Activated CD8-positive, alpha-beta memory T cell treated with anti-CD3 and anti-CD28 coated beads, Interleukin-2, amount 10 ng/mL, durations not matched to agents 7 days and 5 days (primary cell): ENCODE results near the gene PRKD1. TPM values are rescaled to one million over a fixed set of nuclear protein-coding genes. Genes with fewer than 3 reads are reported as not detected.
"Not testable (repeated sequence)": the region's sequence is repeated elsewhere in the genome, so short reads cannot be mapped to it uniquely, and the experiment has no call there.

Source experiments
- ATAC-seq: fragments of 150-1000 bp; cut with Tn5 transposase; one replicate; pipeline ENCODE4 v1.10.0; 2021; ENCODE audit warnings: moderate library complexity
- CTCF ChIA-PET: fragments of 350-600 bp; sonication (Branson Sonifier 250); formaldehyde crosslinking; loops from one replicate; lab custom pipeline; 2021; ENCODE audit warnings: antibody characterized with exemption; lab: Charles Lee
- DNase-seq: peaks from one replicate; pipeline ENCODE4 v3.0.0-alpha.2; 2020
- H3K27ac Mint-ChIP-seq: one replicate; pipeline ENCODE4 v1.8.0; 2021; ENCODE audit warnings: mild to moderate bottlenecking, mixed read lengths
- H3K27me3 Mint-ChIP-seq: one replicate; pipeline ENCODE4 v1.8.0; 2021; ENCODE audit warnings: mixed read lengths
- H3K36me3 Mint-ChIP-seq: one replicate; pipeline ENCODE4 v1.8.0; 2021; ENCODE audit warnings: mild to moderate bottlenecking, mixed read lengths
- H3K4me1 Mint-ChIP-seq: one replicate; pipeline ENCODE4 v1.8.0; 2021; ENCODE audit warnings: mixed read lengths
- H3K4me3 Mint-ChIP-seq: one replicate; pipeline ENCODE4 v1.8.0; 2021; ENCODE audit warnings: mild to moderate bottlenecking, moderate library complexity, mixed read lengths
- H3K9me3 Mint-ChIP-seq: one replicate; pipeline ENCODE4 v1.8.0; 2022; ENCODE audit warnings: low read depth, mixed read lengths
- total RNA-seq, 2 experiments: library from RNA; stranded (reverse); gene quantifications; one replicate each; pipeline ENCODE4 v1.2.3, GENCODE V29; 2021

PRKD1 gene
- total RNA-seq, 2 experiments from 2014 or later, result not detected

DNA sequence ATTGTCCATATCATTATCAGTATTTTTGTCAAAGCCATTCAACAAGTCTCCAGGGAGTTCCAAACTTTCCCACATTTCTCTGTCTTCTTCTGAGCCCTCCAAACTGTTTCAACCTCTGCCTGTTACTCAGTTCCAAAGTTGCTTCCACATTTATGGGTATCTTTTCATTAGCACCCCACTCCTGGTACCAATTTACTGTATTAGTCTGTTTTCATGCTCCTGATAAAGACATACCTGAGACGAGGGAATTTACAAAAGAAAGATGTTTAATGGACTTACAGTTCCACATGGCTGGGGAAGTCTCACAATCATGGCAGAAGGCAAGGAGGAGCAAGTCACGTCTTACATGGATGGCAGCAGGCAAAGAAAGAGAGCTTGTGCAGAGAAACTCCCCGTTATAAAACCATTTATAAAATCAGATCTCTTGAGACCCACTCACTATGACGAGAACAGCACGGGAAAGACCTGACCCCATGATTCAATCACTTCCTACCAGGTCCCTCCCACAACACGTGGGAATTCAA lies 87.2 kb downstream of the PRKD1 start:
- H3K4me3 Mint-ChIP-seq, H3K27me3 Mint-ChIP-seq, DNase-seq, H3K36me3 Mint-ChIP-seq, H3K4me1 Mint-ChIP-seq, H3K27ac Mint-ChIP-seq, CTCF ChIA-PET, ATAC-seq: not testable (repeated sequence)
- H3K9me3 Mint-ChIP-seq, result peaks cover 23% of the 10 kb centered on the region

DNA sequence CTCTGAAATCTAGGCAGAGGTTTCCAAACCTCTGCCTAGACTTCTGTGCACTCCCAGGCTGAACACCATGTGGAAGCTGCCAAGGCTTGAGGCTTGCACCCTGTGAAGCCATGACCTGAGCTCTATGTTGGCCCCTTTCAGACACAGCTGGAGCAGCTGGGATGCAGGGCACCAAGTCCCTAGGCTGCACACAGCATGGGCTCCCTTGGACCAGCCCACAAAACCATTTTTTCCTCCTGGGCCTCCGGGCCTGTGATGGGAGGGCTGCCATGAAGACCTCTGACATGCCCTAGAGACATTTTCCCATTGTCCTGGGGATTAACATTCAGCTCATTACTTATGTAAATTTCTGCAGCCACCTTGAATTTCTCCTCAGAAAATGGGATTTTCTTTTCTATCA lies 88.0 kb downstream of the PRKD1 start:
- CTCF ChIA-PET, H3K27ac Mint-ChIP-seq, H3K36me3 Mint-ChIP-seq, H3K4me3 Mint-ChIP-seq, H3K4me1 Mint-ChIP-seq, H3K27me3 Mint-ChIP-seq, ATAC-seq, DNase-seq: not testable (repeated sequence)
- peaks cover 23% of the 10 kb centered on the region for H3K9me3 Mint-ChIP-seq

DNA sequence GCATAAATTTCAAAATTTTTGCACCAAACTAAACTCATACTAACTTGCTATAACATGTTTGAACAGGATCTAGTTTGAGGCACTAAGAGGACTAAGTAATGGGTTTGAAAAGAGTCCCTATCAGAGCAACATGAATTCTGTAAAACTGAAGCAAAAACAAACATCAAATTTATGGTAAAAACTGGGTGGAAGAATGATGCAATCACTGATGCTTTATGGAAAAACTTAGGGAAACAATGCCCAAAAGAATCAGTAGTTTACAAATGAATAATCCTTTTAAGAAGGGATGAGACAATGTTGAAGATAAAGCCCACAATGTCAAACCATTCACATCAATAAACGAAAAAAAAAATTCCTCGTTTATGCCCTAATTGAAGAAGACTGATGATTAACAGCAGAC lies 88.9 kb downstream of the PRKD1 start:
- Mint-ChIP-seq H3K27ac (no peak overlapping the region), H3K4me1 (no peaks in the 10 kb centered on the region), H3K36me3 (peaks cover 2% of the 10 kb centered on the region), H3K27me3 (no peaks in the 10 kb centered on the region), H3K9me3 (peaks cover 23% of the 10 kb centered on the region), H3K4me3 (no peak overlapping the region)
- ATAC-seq, result no peak
- CTCF ChIA-PET, result no interaction called here
- DNase-seq, result no peak

DNA sequence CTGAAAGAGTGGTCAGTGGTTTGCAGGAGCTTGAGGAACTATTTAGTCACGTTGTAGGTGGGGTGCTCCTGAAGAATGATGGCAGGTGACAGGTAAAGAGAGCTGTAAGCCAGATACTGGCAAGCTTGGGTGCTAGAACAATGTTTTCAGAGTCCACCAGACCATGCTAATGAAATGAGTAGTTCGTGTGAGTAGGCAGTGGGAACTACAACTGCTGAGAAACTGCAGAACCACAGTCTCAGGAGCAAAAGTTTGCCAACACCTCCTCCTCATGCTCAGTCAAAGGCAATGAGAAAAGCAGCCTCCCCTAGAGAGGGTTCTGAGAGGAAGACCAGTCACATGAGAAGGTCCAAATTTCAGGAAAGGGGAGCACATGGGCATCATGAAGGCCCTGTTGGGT lies 91.3 kb downstream of the PRKD1 start:
- H3K27ac Mint-ChIP-seq, result no peak overlapping the region
- peaks cover under 1% of the 10 kb centered on the region for H3K36me3 Mint-ChIP-seq
- CTCF ChIA-PET, result no interaction called here
- H3K4me1 Mint-ChIP-seq, result no peaks in the 10 kb centered on the region
- H3K9me3 Mint-ChIP-seq, result peaks cover 24% of the 10 kb centered on the region
- ATAC-seq, result no peak
- H3K4me3 Mint-ChIP-seq, result no peak overlapping the region
- no peak for DNase-seq
- no peaks in the 10 kb centered on the region for H3K27me3 Mint-ChIP-seq

DNA sequence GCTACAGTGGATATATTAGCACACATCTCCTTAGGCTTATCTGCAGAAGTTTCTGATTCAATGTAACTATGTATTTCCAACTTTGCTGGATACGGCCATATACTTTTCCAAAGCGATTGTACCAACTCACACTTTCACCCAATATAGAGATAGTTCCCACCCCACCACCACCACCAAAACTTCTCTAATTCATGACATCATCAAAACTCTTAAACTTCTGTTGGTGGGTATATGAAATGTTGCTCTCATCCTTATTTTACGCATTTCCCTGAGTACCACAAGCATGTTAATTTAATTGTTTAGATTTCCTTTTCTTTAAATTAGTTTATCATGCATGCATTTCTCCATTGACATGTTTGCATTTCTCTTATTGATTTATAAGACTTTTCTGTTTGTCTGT lies 95.6 kb downstream of the PRKD1 start:
- Mint-ChIP-seq H3K27me3 (no peaks in the 10 kb centered on the region), H3K4me1 (no peaks in the 10 kb centered on the region)
- CTCF ChIA-PET, result no interaction called here

DNA sequence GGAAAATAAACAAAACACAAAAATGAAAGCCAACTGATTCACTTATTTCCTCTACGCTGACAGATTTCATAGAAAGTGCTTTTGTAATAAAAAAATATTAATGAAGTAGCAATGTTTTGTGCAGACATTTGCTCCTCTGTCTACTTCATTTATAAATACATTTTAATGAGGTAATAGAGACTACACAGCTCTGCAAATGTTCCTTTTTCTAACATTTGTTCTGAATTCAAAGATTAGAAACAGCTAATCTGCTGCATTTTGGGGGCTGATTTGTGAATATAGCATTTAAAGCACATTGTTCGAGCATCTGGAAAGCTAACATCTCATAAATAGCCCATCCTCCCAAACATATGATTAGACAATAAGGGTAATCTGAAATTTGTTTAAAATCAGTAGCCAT lies 97.8 kb downstream of the PRKD1 start:
- Mint-ChIP-seq H3K9me3 (peaks cover 7% of the 10 kb centered on the region), H3K27ac (no peak overlapping the region), H3K27me3 (no peaks in the 10 kb centered on the region), H3K4me3 (no peak overlapping the region), H3K4me1 (no peaks in the 10 kb centered on the region), H3K36me3 (no peaks in the 10 kb centered on the region)
- ATAC-seq, result no peak
- CTCF ChIA-PET, result no interaction called here
- no peak for DNase-seq

More for the DNA sequence above, 95.6 kb downstream of the PRKD1 start:
- H3K36me3 Mint-ChIP-seq, result no peaks in the 10 kb centered on the region
- peaks cover 9% of the 10 kb centered on the region for H3K9me3 Mint-ChIP-seq
- ATAC-seq, result no peak
- DNase-seq, result no peak
- no peak overlapping the region for H3K4me3 Mint-ChIP-seq
- H3K27ac Mint-ChIP-seq, result no peak overlapping the region

DNA sequence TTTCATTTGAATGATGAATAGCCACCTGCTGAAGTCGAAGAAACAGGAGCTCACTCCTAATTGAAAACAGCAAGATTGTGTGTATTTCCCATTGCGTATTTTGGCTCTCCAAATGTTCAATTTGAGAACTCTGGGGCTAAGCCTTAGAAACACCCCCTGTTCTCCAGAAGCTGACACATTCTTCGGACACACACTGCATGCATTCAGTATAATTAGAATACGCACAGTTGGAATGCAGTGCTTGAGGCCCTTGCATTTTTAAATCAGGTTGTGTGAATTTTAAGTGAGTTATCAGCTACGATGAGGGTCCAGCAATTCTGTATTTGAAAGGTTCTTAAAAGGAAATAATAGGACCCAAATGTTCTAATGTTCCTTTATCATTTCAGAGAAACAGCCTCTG lies 103.8 kb downstream of the PRKD1 start:
- ATAC-seq (no peak), DNase-seq (no peak)
- Mint-ChIP-seq H3K27me3 (no peaks in the 10 kb centered on the region), H3K4me1 (no peaks in the 10 kb centered on the region), H3K27ac (no peak overlapping the region), H3K4me3 (no peak overlapping the region), H3K9me3 (peaks cover 5% of the 10 kb centered on the region), H3K36me3 (no peaks in the 10 kb centered on the region)
- CTCF ChIA-PET, result no interaction called here

DNA sequence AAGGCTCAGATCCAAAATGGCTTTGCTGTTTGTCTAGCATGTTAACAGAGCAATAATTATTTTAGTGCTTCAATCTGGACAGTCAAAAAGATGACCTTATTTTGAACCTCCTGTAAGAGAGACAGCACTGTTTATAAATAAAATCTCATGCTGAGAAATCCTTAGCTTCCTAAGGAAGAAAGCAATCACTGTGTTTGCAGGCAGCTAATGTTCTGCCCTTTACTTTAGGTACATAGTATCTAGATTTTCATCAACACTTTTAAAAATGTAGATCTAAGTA lies 105.3 kb downstream of the PRKD1 start:
- no peak for DNase-seq
- Mint-ChIP-seq H3K27me3 (no peaks in the 10 kb centered on the region), H3K36me3 (no peaks in the 10 kb centered on the region), H3K4me1 (no peaks in the 10 kb centered on the region), H3K9me3 (peaks cover 2% of the 10 kb centered on the region), H3K4me3 (no peak overlapping the region), H3K27ac (no peak overlapping the region)
- CTCF ChIA-PET, result no interaction called here
- no peak for ATAC-seq

DNA sequence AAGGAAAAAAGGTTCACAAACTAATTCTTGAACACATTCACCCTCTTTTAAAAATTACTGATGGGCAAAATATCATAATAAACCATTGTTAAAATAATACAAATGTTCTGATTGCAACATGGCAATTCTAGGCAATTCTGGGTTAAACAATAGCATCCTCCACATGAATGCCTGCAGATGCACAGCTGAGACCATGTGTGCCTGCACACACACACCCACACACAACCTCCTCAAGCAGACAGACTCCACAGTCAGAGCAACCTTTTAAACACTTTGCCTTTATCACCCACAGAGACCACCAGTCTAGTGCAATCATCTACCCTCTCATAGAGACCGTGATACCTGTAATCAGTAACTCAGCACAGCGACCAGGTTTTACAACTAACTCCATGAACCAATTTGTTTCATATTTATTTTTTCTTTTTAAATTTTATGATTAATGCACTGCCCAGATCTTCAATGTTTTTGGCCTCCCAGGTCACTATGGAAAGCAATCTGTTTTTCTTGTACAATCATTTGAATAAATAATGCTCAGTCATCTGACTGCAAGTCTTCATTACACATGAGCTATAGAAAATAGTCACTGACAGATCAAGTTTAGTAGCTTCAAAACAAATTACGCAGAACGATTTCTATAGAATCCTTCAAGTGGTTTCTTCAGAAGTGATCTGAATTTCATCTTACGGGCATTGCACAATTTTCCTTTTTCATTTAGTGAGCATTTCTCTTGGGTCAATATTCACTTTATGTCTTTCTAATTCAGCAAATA lies 105.8 kb downstream of the PRKD1 start:
- Mint-ChIP-seq H3K27me3 (no peaks in the 10 kb centered on the region), H3K4me1 (no peaks in the 10 kb centered on the region), H3K9me3 (peaks cover 2% of the 10 kb centered on the region), H3K27ac (no peak overlapping the region), H3K36me3 (no peaks in the 10 kb centered on the region), H3K4me3 (no peak overlapping the region)
- DNase-seq, result no peak
- ATAC-seq, result no peak
- CTCF ChIA-PET, result no interaction called here

DNA sequence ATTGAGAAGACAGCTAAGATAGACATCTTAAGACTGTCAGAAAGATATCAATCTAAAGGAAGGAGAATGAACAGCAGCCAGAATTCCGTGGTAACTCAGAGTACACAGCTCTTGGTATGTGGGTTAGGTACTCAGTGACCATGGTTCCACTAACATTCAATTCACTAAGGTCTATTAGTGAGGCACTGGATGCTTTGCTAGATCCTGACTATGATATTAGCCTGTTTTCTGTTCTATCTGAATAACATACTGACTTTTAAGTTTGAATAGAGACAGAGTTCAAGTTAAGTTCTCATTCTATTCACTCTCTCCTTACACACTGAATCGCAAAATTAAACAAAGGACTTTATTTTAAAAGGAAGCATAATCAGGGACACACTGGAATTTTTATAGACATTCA lies 106.4 kb downstream of the PRKD1 start:
- Mint-ChIP-seq H3K36me3 (no peaks in the 10 kb centered on the region), H3K4me3 (no peak overlapping the region), H3K27me3 (no peaks in the 10 kb centered on the region), H3K4me1 (no peaks in the 10 kb centered on the region), H3K9me3 (peaks cover 2% of the 10 kb centered on the region), H3K27ac (no peak overlapping the region)
- DNase-seq (no peak), ATAC-seq (no peak)
- CTCF ChIA-PET, result no interaction called here

DNA sequence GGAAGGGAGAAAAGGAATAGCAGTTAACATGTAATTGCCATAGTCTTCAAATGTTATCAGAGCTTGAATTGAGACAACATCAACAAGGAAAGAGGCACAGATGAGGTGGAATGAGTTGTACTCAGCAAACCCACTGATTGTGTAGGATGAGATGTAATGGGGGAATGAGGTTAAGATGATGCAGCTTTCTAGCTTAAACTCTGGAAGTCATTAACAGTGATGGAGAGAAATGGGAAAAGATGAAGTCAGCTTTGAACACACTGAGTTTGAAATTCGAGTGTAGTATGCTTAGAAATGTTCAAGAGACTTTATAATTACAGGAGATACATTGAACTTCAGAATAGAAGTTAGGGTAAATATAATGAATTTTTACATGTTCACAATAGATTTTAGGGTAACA lies 106.9 kb downstream of the PRKD1 start:
- Mint-ChIP-seq H3K36me3 (no peaks in the 10 kb centered on the region), H3K4me1 (no peaks in the 10 kb centered on the region), H3K9me3 (peaks cover 2% of the 10 kb centered on the region), H3K4me3 (no peak overlapping the region), H3K27me3 (no peaks in the 10 kb centered on the region), H3K27ac (no peak overlapping the region)
- no peak for DNase-seq
- no peak for ATAC-seq
- CTCF ChIA-PET, result no interaction called here

DNA sequence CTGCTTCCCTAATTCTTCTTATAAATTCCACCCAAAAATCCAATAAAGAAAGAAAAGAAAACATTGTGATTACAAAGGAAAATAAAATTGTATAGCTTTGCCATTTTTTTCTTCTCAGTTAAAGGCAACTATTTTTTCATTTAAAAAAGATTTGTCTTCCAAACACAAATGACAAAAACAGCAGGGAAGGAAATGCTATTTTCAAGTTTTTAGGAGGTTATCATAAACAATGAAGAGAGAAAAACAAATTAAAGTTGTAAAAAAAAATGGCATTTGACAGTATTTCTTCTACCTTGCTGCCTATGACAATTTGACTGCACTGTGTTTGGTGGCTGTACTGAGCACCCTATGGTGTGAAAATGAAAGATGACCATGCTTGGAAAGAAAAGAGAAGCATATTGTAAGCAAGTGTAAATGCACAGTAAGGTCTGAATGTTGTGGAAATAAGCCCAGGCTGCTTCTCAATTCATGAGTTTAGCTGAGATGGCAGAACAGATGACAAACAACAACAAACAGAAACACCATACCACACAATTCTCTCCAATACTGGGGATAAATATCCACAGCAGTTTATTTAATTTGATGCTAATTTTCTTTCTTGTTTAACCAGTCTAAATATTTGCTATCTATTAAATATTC lies 109.8 kb downstream of the PRKD1 start:
- ATAC-seq, result no peak
- no peaks in the 10 kb centered on the region for H3K27me3 Mint-ChIP-seq

DNA sequence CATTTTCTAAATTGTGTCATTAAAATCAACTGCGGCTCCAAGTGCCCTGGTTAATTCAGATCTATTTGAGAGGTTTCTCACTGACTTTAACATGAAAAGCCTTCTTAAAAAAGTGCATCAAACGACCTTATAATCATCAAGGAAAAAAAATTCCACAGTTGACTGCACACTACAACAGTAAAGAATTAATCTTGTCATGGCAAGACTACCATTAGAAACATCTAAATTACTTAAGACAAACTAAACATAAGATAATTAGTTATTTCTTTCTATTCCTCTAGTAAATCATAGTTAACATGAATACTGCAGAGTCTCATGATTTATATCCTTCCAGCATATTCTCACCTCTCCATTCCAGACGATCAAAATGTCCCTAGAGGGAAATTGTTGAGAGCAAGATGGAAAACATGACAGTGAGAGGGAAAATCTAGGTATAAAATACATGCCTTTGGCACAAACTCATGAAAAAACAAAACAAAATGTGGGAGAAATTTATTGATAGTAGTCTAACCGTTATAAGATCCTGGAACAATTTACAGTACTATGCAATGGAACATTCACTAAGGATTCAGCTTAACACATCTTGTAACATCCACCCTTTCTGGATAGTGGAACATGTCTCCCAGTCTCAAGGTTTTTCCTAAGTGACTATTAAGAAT lies 112.5 kb downstream of the PRKD1 start:
- no peaks in the 10 kb centered on the region for H3K36me3 Mint-ChIP-seq
- DNase-seq (no peak), ATAC-seq (no peak)
- H3K4me1 Mint-ChIP-seq, result no peaks in the 10 kb centered on the region
- H3K27me3 Mint-ChIP-seq, result no peaks in the 10 kb centered on the region
- CTCF ChIA-PET, result no interaction called here
- H3K4me3 Mint-ChIP-seq, result no peak overlapping the region
- no peak overlapping the region for H3K27ac Mint-ChIP-seq
- peaks cover 6% of the 10 kb centered on the region for H3K9me3 Mint-ChIP-seq

More for the DNA sequence above, 109.8 kb downstream of the PRKD1 start:
- Mint-ChIP-seq H3K4me3 (no peak overlapping the region), H3K4me1 (no peaks in the 10 kb centered on the region), H3K27ac (no peak overlapping the region), H3K36me3 (no peaks in the 10 kb centered on the region), H3K9me3 (peaks cover 3% of the 10 kb centered on the region)
- CTCF ChIA-PET, result no interaction called here
- no peak for DNase-seq
